ENCODE data around the gene ETNK2.
"Not testable (repeated sequence)": the region's sequence is repeated elsewhere in the genome, so short reads cannot be mapped to it uniquely, and the experiment has no call there.

ETNK2 gene

DNA sequence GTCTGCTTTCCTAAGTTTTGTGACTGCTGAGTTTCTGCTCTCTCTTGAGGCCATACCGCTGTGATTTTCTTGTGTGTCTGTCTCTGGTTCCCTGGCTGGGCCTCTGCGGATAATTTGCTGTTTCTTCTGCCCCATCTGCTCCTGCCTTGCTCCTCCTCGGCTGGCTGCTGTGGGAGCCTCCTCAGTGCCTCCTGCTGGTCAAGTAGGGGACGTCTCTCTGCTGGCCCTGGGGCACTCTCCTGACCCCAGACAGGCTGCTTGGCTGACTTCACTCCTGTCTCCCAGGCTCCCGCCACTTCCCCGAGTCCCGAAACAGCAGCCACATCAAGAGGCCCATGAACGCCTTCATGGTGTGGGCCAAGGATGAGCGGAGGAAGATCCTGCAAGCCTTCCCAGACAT, 28.5 kb downstream of the ETNK2 start:
- no peak for DNase-seq

- DNase-seq = no peak
These were observed 29.8 kb downstream of the ETNK2 start for GRCh38 chr1:204121840-204122555.

DNA sequence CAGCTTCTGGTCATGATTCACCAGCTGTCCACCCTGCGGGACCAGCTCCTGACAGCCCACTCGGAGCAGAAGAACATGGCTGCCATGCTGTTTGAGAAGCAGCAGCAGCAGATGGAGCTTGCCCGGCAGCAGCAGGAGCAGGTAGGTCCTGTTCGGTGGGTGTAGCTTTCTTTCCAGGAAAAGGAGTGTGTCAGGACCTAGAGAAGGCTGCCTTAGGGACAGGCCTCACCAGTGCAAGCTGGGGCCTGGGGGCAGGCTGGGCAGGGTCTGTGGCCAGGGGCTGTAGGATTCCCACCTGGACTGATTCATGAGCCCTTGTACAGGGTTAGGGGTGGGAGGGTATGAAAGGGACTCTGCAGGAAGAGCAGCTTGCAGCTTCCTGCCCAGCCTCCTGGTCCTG, 35.3 kb downstream of the ETNK2 start:
- DNase-seq = no peak

- DNase-seq = no peak
These were observed 36.7 kb downstream of the ETNK2 start for GRCh38 chr1:204115116-204115515.

DNA sequence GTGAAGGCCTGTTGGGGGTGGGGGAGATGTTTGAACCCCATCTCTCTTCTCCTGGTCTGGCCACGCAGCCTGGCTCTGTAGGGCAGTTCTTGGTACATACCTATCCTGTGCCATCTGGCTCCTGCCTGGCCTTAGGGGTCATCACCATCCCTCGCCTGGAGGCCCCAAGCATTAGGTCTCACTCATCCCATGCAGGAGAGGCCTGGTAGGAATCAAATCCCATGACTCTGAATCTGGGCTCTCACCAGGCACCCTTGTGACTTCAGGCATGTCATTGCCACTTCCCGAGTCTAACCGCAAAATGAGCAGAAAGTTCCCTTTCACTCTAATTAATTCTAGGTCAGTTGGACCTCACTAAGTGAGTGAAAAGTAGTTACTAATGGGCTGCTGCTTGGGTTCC, 37.2 kb downstream of the ETNK2 start:
- DNase-seq = no peak

DNA sequence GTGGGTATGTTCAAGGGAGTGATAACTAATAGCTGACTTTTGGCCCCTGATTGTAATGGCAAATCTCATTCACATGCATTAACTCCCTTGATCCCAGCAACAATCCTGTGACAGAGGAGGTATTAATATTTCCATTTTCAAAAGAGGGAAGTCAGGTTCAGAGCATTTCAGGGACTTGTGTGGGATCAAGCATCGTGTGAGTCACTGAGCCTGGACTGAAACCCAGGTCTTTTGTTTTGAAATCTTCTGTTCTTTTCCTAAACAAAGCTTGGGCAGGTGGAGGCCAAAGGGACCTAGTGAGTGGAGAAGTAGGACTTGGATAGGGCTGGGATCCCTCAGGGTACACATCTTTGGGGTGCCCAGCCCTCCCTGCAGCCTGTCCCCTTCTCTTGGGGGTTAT, 37.9 kb downstream of the ETNK2 start:
- DNase-seq = no peak

DNA sequence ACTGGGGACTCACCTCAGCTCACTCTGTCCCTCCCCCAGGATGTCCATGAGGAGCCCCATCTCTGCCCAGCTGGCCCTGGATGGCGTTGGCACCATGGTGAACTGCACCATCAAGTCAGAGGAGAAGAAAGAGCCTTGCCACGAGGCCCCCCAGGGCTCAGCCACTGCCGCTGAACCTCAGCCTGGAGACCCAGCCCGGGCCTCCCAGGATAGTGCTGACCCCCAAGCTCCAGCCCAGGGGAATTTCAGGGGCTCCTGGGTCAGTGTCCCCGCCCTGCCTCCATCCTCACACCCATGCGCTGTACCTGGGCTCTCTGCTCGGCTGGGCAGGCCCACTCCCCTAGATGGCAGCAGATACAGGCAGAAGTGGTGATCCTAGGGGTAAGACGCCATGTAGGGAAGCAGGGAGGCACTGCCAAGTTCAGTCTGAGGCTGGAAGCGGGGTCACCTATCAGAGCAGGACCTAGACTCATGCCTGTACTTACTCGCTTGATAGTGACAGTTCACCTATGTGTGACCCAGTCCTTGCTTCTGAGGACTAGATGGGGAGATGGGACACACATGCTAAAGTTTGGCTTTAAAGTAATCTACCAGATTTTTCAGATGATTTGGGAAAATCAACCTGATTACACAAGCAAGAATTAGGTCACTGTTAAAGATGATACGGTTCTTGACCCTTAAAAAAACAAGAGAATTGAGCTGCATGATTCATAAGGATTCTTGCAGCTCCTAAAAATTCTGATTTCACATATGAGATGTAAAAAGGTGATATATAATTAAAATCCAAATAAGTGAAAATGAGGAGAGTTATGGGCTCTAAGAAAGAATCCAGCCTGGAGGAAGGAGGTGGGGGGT, 38.7 kb downstream of the ETNK2 start:
- no peak for DNase-seq

DNA sequence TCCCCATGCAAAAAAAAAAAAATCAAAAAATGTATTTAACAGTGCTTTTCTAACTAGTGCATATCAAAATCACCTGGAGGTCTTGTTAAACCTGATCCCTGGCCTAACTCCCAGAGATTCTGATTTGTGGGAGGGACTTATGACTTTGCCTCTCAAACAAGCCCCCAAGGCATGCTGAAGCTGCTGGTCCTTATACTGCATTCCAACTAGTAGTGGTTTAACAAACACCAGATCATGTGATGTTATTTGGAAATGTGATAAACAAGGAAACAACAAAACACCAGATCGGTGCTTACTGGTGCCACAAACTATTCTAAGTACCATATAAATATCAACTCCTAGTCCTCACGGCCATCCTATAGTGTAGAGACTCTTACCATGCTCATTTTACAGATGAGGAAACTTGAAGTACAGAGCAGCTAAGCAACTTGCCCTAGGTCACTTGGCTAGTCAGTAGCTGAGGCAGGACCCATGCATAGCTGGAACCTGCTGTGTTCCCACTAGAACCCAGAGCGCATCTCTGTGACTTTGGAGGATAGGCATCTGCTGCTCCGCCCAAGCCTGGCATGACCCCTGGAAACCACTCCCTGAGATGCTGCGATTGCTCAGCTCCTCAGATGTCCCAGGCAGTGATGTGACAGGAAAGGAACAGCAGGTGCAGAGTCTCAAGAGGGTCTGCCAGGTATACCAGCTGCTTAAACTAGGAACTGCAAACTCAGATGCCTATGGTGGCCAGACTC, 40.8 kb downstream of the ETNK2 start:
- no peak for DNase-seq

DNA sequence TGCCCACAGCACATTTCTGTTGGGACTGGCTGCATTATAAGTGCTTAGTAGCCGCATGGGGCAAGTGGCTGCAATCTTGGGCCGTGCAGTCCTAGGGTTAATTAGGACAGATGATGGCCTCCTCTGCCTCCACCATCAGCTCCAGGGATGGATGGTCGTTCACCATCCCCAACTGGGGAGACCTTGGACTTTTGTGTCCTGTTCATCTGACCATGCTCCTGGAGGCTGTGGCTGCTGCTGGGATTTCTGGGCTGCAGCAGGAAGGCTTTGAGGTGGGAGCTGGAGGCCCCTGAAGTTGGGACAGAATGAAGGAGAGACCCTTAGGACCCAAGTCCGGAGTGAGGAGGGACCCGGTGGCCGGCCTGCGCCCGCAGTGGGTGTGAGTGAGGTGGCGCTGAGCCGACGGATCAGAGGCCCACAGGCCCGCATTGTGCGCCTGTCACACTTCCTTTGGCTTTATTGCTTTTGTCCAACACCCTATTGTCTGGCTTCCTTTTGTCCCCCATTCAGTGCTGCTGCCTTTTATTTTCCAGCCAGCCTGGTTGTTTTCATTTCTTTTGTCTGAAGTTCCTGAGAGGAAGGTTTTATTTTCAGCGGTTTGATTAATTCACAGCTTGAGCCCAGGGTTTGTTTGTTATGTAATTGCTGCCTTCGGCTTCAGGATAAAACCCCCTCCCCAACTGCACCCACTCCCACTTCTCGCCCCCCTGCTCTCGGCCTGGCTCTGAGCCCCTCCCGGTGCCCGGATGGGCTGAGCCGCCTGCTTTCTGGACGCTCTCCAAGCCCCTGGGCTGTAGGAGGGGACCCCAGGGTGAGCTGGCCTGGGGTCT, 43.3 kb downstream of the ETNK2 start:
- DNase-seq = no peak

GRCh38 chr1:204107892-204108291, 44.0 kb downstream of the ETNK2 start:
- DNase-seq = no peak

DNA sequence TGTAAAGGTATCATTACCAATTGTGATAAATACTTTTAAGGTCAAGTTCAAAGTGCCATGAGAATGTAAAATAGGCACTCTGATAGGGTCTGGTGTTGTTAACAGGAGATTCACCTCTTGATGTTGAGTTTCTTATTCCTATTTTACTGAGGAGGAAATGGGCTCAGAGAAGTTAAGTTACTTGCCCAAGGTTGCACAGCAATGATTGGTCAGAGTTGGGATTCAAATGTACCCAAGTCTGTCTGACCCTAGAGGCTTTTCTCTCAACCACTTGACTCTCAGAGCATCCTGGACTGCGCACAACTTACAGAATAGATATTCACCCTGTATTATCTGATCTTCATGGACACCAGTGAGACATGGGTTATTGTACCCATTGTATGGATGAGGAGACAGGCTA, 45.0 kb downstream of the ETNK2 start:
- no peak for DNase-seq

- DNase-seq = no peak
These were observed 46.7 kb downstream of the ETNK2 start for GRCh38 chr1:204105131-204105515.

DNA sequence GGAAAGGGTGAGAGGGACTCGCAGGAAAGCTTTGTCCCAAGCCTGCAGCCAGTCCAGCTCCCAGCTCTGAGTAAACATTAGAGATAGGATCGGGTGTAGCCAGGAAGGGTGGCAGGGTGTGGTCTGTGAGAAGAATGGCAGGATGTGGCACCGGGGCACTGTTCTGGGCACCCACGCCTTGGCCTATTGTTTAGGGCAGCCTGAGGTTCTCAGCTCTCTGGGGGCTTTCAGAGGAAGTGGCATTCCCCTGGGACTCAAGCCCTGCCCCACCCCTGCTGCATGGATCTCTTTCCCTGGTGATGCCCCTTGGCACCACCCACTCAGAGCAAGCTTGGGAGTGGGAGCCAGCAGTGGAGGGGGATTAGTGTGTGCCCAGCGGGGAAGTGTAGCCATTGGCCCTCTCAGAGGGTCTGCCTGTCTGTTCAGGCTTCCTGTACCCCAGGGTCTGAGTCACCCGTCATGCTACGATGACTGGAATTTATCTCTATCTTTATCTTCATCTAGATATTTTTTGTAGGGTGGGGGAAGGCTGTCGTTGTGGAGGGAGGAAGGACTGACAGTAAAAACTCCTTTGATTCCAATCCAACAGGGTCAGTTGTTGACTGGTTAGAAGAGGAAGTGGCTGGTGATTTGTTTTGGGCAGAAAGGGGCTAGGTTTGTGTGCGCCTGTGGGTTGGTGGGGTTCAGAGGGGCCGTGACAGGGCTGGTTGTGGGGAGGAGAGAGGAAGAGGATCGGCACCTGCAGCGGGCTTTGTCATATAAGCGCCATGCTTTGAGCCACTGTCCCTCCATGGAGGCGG, 47.3 kb downstream of the ETNK2 start:
- peak; percentile 41 for DNase-seq

DNA sequence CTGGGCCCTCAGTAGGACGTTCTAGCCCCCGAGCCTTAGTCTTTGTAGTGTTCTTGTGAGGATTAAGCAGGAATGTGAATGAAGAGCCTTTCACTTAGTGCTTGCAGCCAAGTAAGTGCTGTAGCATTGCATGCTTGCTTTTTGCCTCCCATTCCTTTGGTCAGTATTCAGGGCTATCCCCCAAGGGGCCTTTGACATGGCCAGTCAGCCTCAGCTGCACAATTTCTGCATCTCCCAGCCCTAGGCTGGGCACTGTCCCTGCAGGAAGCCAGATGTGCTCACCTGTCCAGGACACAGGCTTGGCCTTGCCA, 48.5 kb downstream of the ETNK2 start:
- no peak for DNase-seq

DNA sequence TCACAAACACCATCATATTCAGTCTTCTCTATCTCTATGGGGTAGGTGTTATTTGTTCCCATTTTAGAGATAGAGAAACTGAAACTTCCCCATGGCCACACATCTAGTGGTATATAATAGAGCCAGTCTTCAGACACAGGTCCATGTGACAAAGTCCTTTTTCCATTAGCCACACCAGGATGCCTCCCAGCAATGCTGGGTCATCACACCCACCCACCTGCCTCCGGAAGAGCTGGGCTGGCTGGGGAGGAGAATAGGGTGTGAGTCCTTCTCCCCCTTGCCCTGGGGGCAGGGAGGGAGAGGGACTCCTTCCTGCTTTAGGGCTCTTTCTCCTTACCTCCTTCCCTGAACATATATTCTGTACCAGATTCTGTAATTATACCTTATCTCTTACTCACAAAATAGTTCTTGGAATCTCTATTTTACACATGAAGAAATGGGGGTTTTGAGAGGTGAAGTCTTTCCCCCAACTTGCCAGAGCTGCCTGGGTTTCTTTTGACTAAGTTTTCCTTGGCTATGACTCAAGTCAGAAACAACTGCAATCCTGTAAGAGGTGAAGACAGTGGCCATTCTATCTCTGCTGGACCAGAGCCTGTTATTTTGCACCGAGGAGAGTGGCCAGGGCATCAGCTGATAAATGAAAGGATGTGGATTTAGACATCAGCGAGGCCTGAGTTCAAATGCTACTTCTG, 49.0 kb downstream of the ETNK2 start:
- DNase-seq = peak; percentile 23

DNA sequence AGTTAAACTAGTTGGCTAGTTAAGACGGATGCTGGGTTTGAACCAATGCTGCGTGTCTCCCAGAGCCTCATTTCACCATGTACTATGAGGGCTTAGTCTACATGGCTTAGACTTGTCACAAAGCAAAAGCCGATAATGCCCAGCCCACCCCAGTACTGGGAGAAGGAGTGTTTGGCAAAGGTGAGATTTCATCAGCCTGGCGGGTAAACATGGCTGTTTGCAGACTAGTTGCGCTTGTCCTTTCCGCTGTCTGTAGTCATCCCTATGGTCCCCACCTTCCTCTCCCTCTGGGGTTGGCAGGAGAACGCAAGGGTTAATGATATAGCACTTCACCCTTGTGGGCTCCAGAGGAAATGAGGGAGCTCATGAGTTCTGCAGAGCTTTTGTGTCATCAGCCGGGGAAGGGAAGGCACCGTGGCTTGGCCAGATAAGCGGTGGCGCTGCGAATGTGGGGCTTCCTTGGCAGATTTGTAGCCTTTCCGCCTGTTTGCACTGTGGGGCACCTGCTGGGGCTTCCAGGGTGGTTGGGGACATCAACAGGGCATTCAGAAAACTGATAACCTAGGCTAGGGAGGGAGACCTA, 49.7 kb downstream of the ETNK2 start:
- DNase-seq = peak; percentile 23

DNA sequence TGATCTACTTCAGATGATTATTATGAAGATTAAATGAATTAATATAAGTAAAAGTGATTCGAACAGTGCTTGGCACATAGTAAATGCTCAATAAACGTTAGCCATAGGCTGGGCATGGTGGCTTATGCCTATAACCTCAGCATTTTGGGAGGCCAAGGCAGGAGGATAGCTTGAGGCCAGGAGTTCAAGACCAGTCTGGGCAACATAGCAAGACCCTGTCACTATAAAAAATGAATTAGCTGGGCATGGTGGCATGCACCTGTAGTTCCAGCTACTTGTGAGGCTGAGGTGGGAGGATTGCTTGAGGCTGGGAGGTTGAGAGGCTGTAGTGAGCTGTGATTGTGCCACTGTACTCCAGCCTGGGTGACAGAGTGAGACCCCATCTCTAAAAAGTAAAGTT, 52.1 kb downstream of the ETNK2 start:
- not testable (repeated sequence) for DNase-seq

DNA sequence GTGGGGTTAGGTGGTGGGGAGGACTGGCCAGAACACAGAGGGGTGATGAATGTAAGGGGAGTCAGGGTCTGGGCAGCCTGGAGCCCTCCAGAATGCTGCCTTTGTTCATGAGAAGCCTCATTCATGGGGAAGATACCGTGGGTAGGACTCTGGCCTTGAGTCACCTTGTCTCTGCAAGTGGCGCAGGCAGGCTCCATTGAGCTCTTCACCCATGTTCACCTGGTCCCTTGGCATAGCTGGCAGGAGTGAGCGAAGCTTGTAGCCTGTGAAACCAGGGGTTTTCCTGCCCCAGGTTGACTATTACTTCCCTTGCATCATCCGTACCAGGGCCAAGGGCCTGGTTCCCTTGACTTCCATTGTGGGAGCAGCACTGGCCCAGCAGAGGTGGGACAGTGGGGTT, 53.2 kb downstream of the ETNK2 start:
- DNase-seq = no peak

DNA sequence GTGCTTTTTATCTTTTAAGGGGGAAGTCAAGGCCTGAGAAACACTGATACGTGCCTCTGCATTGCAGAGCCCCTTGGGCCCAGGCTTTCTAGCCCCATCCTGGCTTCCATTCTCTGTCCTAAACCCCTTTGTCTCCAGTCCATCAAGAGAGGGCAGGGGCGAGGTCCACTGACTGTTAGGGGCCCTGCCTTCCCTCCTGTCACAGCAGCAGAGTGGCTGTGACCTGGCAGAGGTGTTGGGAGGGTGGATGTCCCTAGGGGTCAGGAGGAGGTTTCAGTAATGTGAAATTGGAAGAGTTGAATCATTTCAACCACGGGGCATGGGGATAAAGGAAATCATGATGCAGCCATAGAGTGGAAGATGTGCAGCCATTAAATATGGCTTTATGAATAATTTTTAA, 54.9 kb downstream of the ETNK2 start:
- DNase-seq = no peak

DNA sequence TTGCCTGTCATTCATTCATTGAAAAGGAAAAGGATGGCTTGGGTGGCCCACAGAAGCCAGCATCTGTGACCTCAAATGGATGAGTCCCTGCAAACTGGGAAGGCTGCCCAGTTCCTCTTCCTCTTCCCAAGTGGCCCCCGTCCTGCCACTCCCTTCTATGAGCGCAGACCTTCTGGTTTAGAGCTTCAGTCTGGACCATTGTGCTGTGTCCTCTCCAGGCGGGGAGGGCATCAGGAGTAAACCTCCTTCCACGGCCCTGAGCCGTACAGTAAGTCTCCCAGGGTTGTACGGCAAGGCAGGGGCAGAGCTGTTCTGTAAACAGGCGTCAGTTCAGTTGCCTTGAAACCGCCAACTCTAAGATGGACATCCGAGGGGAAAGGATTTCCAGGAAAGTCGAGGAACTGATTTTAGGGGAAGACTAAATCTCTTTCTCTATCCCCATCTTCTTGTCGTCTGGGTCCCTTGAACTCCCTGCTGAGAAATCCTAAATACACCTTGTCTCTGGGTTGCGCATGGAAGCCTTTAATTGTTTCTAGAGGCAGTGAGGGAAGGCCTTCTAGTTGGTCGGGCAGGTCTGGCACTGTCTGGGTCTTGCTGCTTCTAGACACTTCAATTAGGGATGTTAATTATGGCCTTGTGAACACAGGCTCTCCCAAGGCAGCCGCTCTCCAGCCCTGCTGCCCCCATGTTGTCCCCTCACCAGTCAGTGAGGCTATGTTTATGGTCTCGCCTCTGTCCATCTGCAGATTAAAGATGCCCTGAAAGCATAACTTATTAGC, 56.8 kb downstream of the ETNK2 start:
- no peak for DNase-seq
